IMR-90 (cell line): ENCODE measurements around the gene POU2F1. TPM values are rescaled to one million over a fixed set of nuclear protein-coding genes. Genes with fewer than 3 reads are reported as not detected.

Experiments used
- ATAC-seq: fragments of 200-7000 bp; cut with Tn5 transposase; 2 replicates; pipeline ENCODE4 v1.9.1; 2020; ENCODE audit warnings: low read depth, mild to moderate bottlenecking, moderate library complexity
- BruUV-seq: library from RNA; stranded (reverse); fragments of 400-500 nt; replicated peaks from 2 replicates; lab custom pipeline; 2021; lab: Mats Ljungman, UMichigan
- CTCF ChIA-PET: fragments of 300-600 bp; formaldehyde crosslinking; extraction: SDS; loops from one replicate; lab custom pipeline; 2021; ENCODE audit warnings: antibody characterized with exemption; lab: Yijun Ruan, JAX
- POLR2A ChIA-PET: fragments of 300-600 bp; sonication (Branson Sonifier 250); formaldehyde crosslinking; loops from one replicate; lab custom pipeline; 2022; ENCODE audit warnings: antibody characterized with exemption; ENCODE audit not compliant: unreplicated experiment; lab: Charles Lee
- DNase-seq: peaks from one replicate; pipeline ENCODE4 v3.0.0; 2013
- H2AFZ ChIP-seq: replicated peaks from 2 replicates; pipeline ENCODE3; 2013; ENCODE audit warnings: low read length, mild to moderate bottlenecking; ENCODE audit not compliant: poor library complexity
- H2AK5ac ChIP-seq: 2 replicates; pipeline ENCODE4 v1.6.1; 2013; ENCODE audit warnings: low read depth, low read length, inconsistent platforms
- H2AK9ac ChIP-seq: replicated peaks from 2 replicates; pipeline ENCODE3; 2013; ENCODE audit warnings: mild to moderate bottlenecking, low read depth, low read length, moderate library complexity; ENCODE audit not compliant: poor library complexity
- H2BK120ac ChIP-seq: 2 replicates; pipeline ENCODE4 v1.6.1; 2013; ENCODE audit warnings: low read depth, low read length, inconsistent platforms
- H2BK15ac ChIP-seq: 3 replicates; pipeline ENCODE4 v1.6.1; 2013; ENCODE audit warnings: low read depth, low read length, inconsistent platforms
- H2BK20ac ChIP-seq: 2 replicates; pipeline ENCODE4 v1.6.1; 2013; ENCODE audit warnings: low read depth, mild to moderate bottlenecking, inconsistent platforms, low read length, moderate library complexity
- H2BK5ac ChIP-seq: 2 replicates; pipeline ENCODE4 v1.6.1; 2013; ENCODE audit warnings: mild to moderate bottlenecking, low read depth, low read length, inconsistent platforms; ENCODE audit not compliant: poor library complexity, severe bottlenecking
- H3K14ac ChIP-seq: replicated peaks from 2 replicates; pipeline ENCODE4 v1.6.1; 2013; ENCODE audit warnings: low read depth, low read length, inconsistent platforms
- H3K18ac ChIP-seq: 2 replicates; pipeline ENCODE4 v1.6.1; 2013; ENCODE audit warnings: low read depth, low read length, control low read depth
- H3K23ac ChIP-seq: 2 replicates; pipeline ENCODE4 v1.6.1; 2013; ENCODE audit warnings: low read depth, low read length, inconsistent platforms
- H3K27ac ChIP-seq: 2 replicates; pipeline ENCODE4 v1.5.1; 2013; ENCODE audit warnings: mild to moderate bottlenecking, control low read depth, low read length; ENCODE audit not compliant: insufficient read depth
- H3K27me3 ChIP-seq: 2 replicates; pipeline ENCODE4 v1.6.1; 2013; ENCODE audit warnings: low read length; ENCODE audit not compliant: control insufficient read depth, insufficient read depth
- H3K36me3 ChIP-seq: 2 replicates; pipeline ENCODE4 v1.6.1; 2013; ENCODE audit warnings: low read length, mixed read lengths; ENCODE audit not compliant: control insufficient read depth, insufficient read depth
- H3K4ac ChIP-seq: 2 replicates; pipeline ENCODE4 v1.6.1; 2013; ENCODE audit warnings: low read depth, low read length, inconsistent platforms
- H3K4me1 ChIP-seq: 2 replicates; pipeline ENCODE4 v1.6.1; 2013; ENCODE audit warnings: low read length, mixed read lengths; ENCODE audit not compliant: control insufficient read depth, insufficient read depth
- H3K4me2 ChIP-seq: 2 replicates; pipeline ENCODE4 v1.6.1; 2013; ENCODE audit warnings: low read depth, mild to moderate bottlenecking, control low read depth, low read length, moderate library complexity
- H3K4me3 ChIP-seq: 2 replicates; pipeline ENCODE4 v1.5.1; 2013; ENCODE audit warnings: low read depth, mild to moderate bottlenecking, control low read depth, low read length, moderate library complexity; ENCODE audit not compliant: insufficient read depth
- H3K56ac ChIP-seq: 2 replicates; pipeline ENCODE4 v1.6.1; 2013; ENCODE audit warnings: low read length, inconsistent platforms; ENCODE audit not compliant: insufficient read depth; ENCODE audit errors: extremely low read depth
- H3K79me1 ChIP-seq, 2 experiments: 2 replicates each; pipeline ENCODE4 v1.6.1; 2013; ENCODE audit warnings: low read length in 2 of 2, inconsistent platforms in 1 of 2, low read depth in 1 of 2
- H3K9ac ChIP-seq: 2 replicates; pipeline ENCODE4 v1.6.1; 2013; ENCODE audit warnings: low read depth, low read length, control low read depth
- H3K9me1 ChIP-seq: 2 replicates; pipeline ENCODE4 v1.6.1; 2013; ENCODE audit warnings: low read length, inconsistent platforms; ENCODE audit not compliant: insufficient read depth
- H3K9me3 ChIP-seq: 2 replicates; pipeline ENCODE4 v1.6.1; 2013; ENCODE audit warnings: low read length; ENCODE audit not compliant: control insufficient read depth, insufficient read depth
- H4K20me1 ChIP-seq: 2 replicates; pipeline ENCODE4 v1.6.1; 2013; ENCODE audit warnings: low read length, inconsistent platforms; ENCODE audit not compliant: insufficient read depth
- H4K5ac ChIP-seq: 2 replicates; pipeline ENCODE4 v1.6.1; 2013; ENCODE audit warnings: mild to moderate bottlenecking, low read depth, low read length, control low read depth
- H4K8ac ChIP-seq, 2 experiments: 2 replicates each; pipeline ENCODE4 v1.6.1; 2013; ENCODE audit warnings: low read depth in 2 of 2, low read length in 2 of 2, control low read depth in 1 of 2, inconsistent platforms in 1 of 2
- H4K91ac ChIP-seq: 2 replicates; pipeline ENCODE4 v1.6.1; 2013; ENCODE audit warnings: low read depth, low read length, inconsistent platforms; ENCODE audit not compliant: insufficient read depth
- BHLHE40 ChIP-seq: fragments of 150-350 bp; IDR thresholded peaks from 2 replicates; pipeline ENCODE4 v1.6.1; 2016; ENCODE audit warnings: mild to moderate bottlenecking, low read depth, low read length
- RCOR1 ChIP-seq: IDR thresholded peaks from 2 replicates; pipeline ENCODE4 v1.6.1; 2012; ENCODE audit warnings: mild to moderate bottlenecking, low read length, improper control_type of control experiment; ENCODE audit not compliant: insufficient replicate concordance
- WGBS, 2 experiments: methylation state at CpG; one replicate each; pipeline versions ENCODE4 v1.1.5 to v1.1.7; 2013; ENCODE audit warnings: missing lambda C conversion rate in 2 of 2; ENCODE audit not compliant: insufficient read length in 1 of 2; ENCODE audit errors: extremely low coverage in 2 of 2; 5-methylcytosine and 5-hydroxymethylcytosine counted together
- dilution Hi-C: fragments of 300-500 bp; cut with HindIII; formaldehyde crosslinking; loops from one replicate; pipeline ENCODE4 v1.14.3; 2018; ENCODE audit warnings: low sequenced_read_pairs; ENCODE audit not compliant: unreplicated experiment
- in situ Hi-C: fragments of 300-500 bp; cut with MboI; formaldehyde crosslinking; loops from 3 replicates; pipeline ENCODE4 v1.14.3; 2019; ENCODE audit warnings: low sequenced_read_pairs, inconsistent platforms, mixed read lengths
- intact Hi-C: fragments of 100-400 bp; cut with micrococcal nuclease; formaldehyde crosslinking; loops from 2 replicates; pipeline ENCODE4 v1.10.0; 2022
- polyA plus RNA-seq, 3 experiments: library from polyadenylated mRNA; depleted of rRNA; stranded (reverse); fragments of >200 nt; gene quantifications; 2 replicates each; pipeline ENCODE4 v1.2.3, GENCODE V29; 2012; ENCODE audit warnings: low replicate concordance in 1 of 3
- total RNA-seq: library from RNA; depleted of rRNA; stranded (reverse); fragments of >200 nt; gene quantifications from 2 replicates; pipeline ENCODE4 v1.2.3, GENCODE V29; 2012

Gene POU2F1
- total and polyA plus RNA-seq, 2 of the 4 experiments (the other 2 are of a cell fraction), result 1.2 to 3.4 TPM

- H3K36me3 ChIP-seq, result no peaks in the 10 kb centered on the region
- H3K14ac ChIP-seq, result no peak overlapping the region
- BruUV-seq, result no TSS peak
- 60% methylated on average over 3 of the region's 11 CpGs; no CpG with 5 or more reads in 1 of the 2 experiments for WGBS, 2 experiments
- H3K9ac ChIP-seq, result no peak overlapping the region
- no peaks in the 10 kb centered on the region for H4K20me1 ChIP-seq
- H3K9me3 ChIP-seq, result no peaks in the 10 kb centered on the region
- H4K91ac ChIP-seq, result no peak overlapping the region
- no peak overlapping the region for H2AK5ac ChIP-seq
- H2AFZ ChIP-seq, result no peak overlapping the region
- H2BK20ac ChIP-seq, result no peak overlapping the region
- H3K4ac ChIP-seq, result no peak overlapping the region
- H3K56ac ChIP-seq, result no peak overlapping the region
- CTCF ChIA-PET, result no interaction called here
- no peaks in the 10 kb centered on the region; the same call in 1 of the 2 replicates for H3K9me1 ChIP-seq
- H3K18ac ChIP-seq, result no peak overlapping the region
- H3K79me1 ChIP-seq, result no peaks in the 10 kb centered on the region
- POLR2A ChIA-PET, result interaction anchor here (0.5 kb wide), 1 partner anchor 225 kb away, joined by 3 read pairs; no protein-coding TSS in a partner anchor
- TF ChIP-seq RCOR1 (no peak), BHLHE40 (no peak)
- H3K23ac ChIP-seq, result no peak overlapping the region
- in situ Hi-C loops, result no loop called here
- no peak for DNase-seq
- intact Hi-C loops, result loop anchor here (10.0 kb wide), 1 partner anchor 227 kb away; no protein-coding TSS in a partner anchor
- no peaks in the 10 kb centered on the region for H3K4me1 ChIP-seq
- H2BK5ac ChIP-seq, result no peak overlapping the region
- dilution Hi-C loops, result no loop called here
- H3K4me2 ChIP-seq, result no peak overlapping the region
- no peak overlapping the region for H3K4me3 ChIP-seq
- no peak overlapping the region for H2BK120ac ChIP-seq
- H2AK9ac ChIP-seq, result no peak overlapping the region
- H2BK15ac ChIP-seq, result no peak overlapping the region
- peaks cover 31% of the 10 kb centered on the region for H3K27me3 ChIP-seq
- no peak for ATAC-seq
- no peak overlapping the region for H4K8ac ChIP-seq
- no peak overlapping the region for H4K5ac ChIP-seq
- H3K27ac ChIP-seq, result no peak overlapping the region
These were observed 237.4 kb downstream of the POU2F1 start for GRCh38 chr1:167457936-167458584.
